ENCODE data around the gene GNL3L.

- TF ChIP-seq CTCF (IDR thresholded peaks at IDR 0.05; ENCODE audit: poor library complexity) (no peak), EZH2phosphoT487 (IDR thresholded peaks at IDR 0.05; ENCODE audit: low read depth, severe bottlenecking, unreplicated experiment) (no peak)
Measured at GRCh38 chrX:54509400-54509799, 20.6 kb upstream of the GNL3L start.

Data from hepatocyte (in vitro differentiated cells).